Memory B cell (primary cell): Measurements from ENCODE around the gene ACTN4.

ENCODE experiments used
- ATAC-seq: fragments of 150-1000 bp; cut with Tn5 transposase; 2 replicates; pipeline ENCODE4 v1.10.0; 2021; ENCODE audit warnings: low read depth, mild to moderate bottlenecking, moderate library complexity
- DNase-seq, 2 donors: peaks; one replicate each; pipeline ENCODE4 v3.0.0; 2022; ENCODE audit warnings: low spot score in 2 of 2
- H3K27ac Mint-ChIP-seq: one replicate; pipeline ENCODE4 v1.8.0; 2022; ENCODE audit warnings: mild to moderate bottlenecking, moderate library complexity, mixed read lengths
- H3K27me3 Mint-ChIP-seq: one replicate; pipeline ENCODE4 v1.8.0; 2022; ENCODE audit warnings: mixed read lengths
- H3K36me3 Mint-ChIP-seq: one replicate; pipeline ENCODE4 v1.8.0; 2022; ENCODE audit warnings: mild to moderate bottlenecking, mixed read lengths
- H3K4me1 Mint-ChIP-seq: one replicate; pipeline ENCODE4 v1.8.0; 2022; ENCODE audit warnings: mixed read lengths
- H3K4me3 Mint-ChIP-seq: one replicate; pipeline ENCODE4 v1.8.0; 2022; ENCODE audit warnings: mild to moderate bottlenecking, moderate library complexity, mixed read lengths
- H3K9me3 Mint-ChIP-seq: one replicate; pipeline ENCODE4 v1.8.0; 2022; ENCODE audit warnings: mixed read lengths

ACTN4 gene

GRCh38 chr19:38706792-38707511 lies 59.5 kb downstream of the ACTN4 start:
- ATAC-seq (no peak), DNase-seq (no peak)
- no peak overlapping the region for H3K27ac Mint-ChIP-seq
- no peak overlapping the region for H3K4me3 Mint-ChIP-seq
- H3K27me3 Mint-ChIP-seq = no peaks in the 10 kb centered on the region
- no peaks in the 10 kb centered on the region for H3K9me3 Mint-ChIP-seq
- H3K36me3 Mint-ChIP-seq = peaks cover 24% of the 10 kb centered on the region
- peaks cover 3% of the 10 kb centered on the region for H3K4me1 Mint-ChIP-seq

GRCh38 chr19:38707512-38708114 lies 60.2 kb downstream of the ACTN4 start:
- no peaks in the 10 kb centered on the region for H3K9me3 Mint-ChIP-seq
- no peak for DNase-seq
- H3K27me3 Mint-ChIP-seq = no peaks in the 10 kb centered on the region
- H3K4me1 Mint-ChIP-seq = peaks cover 3% of the 10 kb centered on the region
- H3K36me3 Mint-ChIP-seq = peaks cover 24% of the 10 kb centered on the region
- no peak overlapping the region for H3K4me3 Mint-ChIP-seq
- H3K27ac Mint-ChIP-seq = no peak overlapping the region
- ATAC-seq = no peak

GRCh38 chr19:38708413-38709024 lies 61.1 kb downstream of the ACTN4 start:
- ATAC-seq (no peak), DNase-seq (no peak)
- Mint-ChIP-seq H3K9me3 (no peaks in the 10 kb centered on the region), H3K4me3 (no peak overlapping the region), H3K27ac (peak overlapping the region; percentile 69), H3K36me3 (peaks cover 24% of the 10 kb centered on the region), H3K27me3 (no peaks in the 10 kb centered on the region), H3K4me1 (peaks cover 3% of the 10 kb centered on the region)

GRCh38 chr19:38709119-38709518 lies 61.7 kb downstream of the ACTN4 start:
- peaks cover 3% of the 10 kb centered on the region for H3K4me1 Mint-ChIP-seq
- H3K27ac Mint-ChIP-seq = no peak overlapping the region
- H3K36me3 Mint-ChIP-seq = peaks cover 29% of the 10 kb centered on the region
- no peak overlapping the region for H3K4me3 Mint-ChIP-seq
- DNase-seq = no peak
- no peak for ATAC-seq
- H3K27me3 Mint-ChIP-seq = no peaks in the 10 kb centered on the region
- no peaks in the 10 kb centered on the region for H3K9me3 Mint-ChIP-seq

- Mint-ChIP-seq H3K4me1 (peaks cover 3% of the 10 kb centered on the region), H3K27me3 (no peaks in the 10 kb centered on the region), H3K4me3 (no peak overlapping the region), H3K9me3 (no peaks in the 10 kb centered on the region), H3K36me3 (peaks cover 26% of the 10 kb centered on the region), H3K27ac (no peak overlapping the region)
- no peak for DNase-seq
- no peak for ATAC-seq
Observed at GRCh38 chr19:38709671-38710415, 62.4 kb downstream of the ACTN4 start.

- H3K4me3 Mint-ChIP-seq = no peak overlapping the region
- no peaks in the 10 kb centered on the region for H3K27me3 Mint-ChIP-seq
- H3K4me1 Mint-ChIP-seq = peaks cover 3% of the 10 kb centered on the region
- H3K36me3 Mint-ChIP-seq = peaks cover 26% of the 10 kb centered on the region
- DNase-seq = no peak
- no peak for ATAC-seq
- H3K9me3 Mint-ChIP-seq = no peaks in the 10 kb centered on the region
- no peak overlapping the region for H3K27ac Mint-ChIP-seq
Observed at GRCh38 chr19:38710416-38710702, 62.9 kb downstream of the ACTN4 start.

GRCh38 chr19:38710928-38711725 lies 63.7 kb downstream of the ACTN4 start:
- H3K27ac Mint-ChIP-seq = no peak overlapping the region
- DNase-seq (no peak), ATAC-seq (no peak)
- H3K27me3 Mint-ChIP-seq = no peaks in the 10 kb centered on the region
- H3K36me3 Mint-ChIP-seq = peaks cover 24% of the 10 kb centered on the region
- no peak overlapping the region for H3K4me3 Mint-ChIP-seq
- peaks cover 3% of the 10 kb centered on the region for H3K4me1 Mint-ChIP-seq
- H3K9me3 Mint-ChIP-seq = no peaks in the 10 kb centered on the region

GRCh38 chr19:38711726-38712153 lies 64.3 kb downstream of the ACTN4 start:
- DNase-seq (no peak), ATAC-seq (no peak)
- peaks cover 3% of the 10 kb centered on the region for H3K4me1 Mint-ChIP-seq
- no peak overlapping the region for H3K27ac Mint-ChIP-seq
- H3K9me3 Mint-ChIP-seq = no peaks in the 10 kb centered on the region
- H3K27me3 Mint-ChIP-seq = no peaks in the 10 kb centered on the region
- H3K36me3 Mint-ChIP-seq = peaks cover 23% of the 10 kb centered on the region
- no peak overlapping the region for H3K4me3 Mint-ChIP-seq

GRCh38 chr19:38712161-38712748 lies 64.8 kb downstream of the ACTN4 start:
- DNase-seq (no peak), ATAC-seq (no peak)
- Mint-ChIP-seq H3K36me3 (peaks cover 23% of the 10 kb centered on the region), H3K27ac (no peak overlapping the region), H3K4me3 (no peak overlapping the region), H3K9me3 (no peaks in the 10 kb centered on the region), H3K4me1 (peaks cover 3% of the 10 kb centered on the region), H3K27me3 (no peaks in the 10 kb centered on the region)

GRCh38 chr19:38713227-38713649 lies 65.8 kb downstream of the ACTN4 start:
- H3K27me3 Mint-ChIP-seq = no peaks in the 10 kb centered on the region
- DNase-seq = no peak
- no peaks in the 10 kb centered on the region for H3K9me3 Mint-ChIP-seq
- H3K27ac Mint-ChIP-seq = no peak overlapping the region
- peaks cover 3% of the 10 kb centered on the region for H3K4me1 Mint-ChIP-seq
- no peak for ATAC-seq
- peaks cover 21% of the 10 kb centered on the region for H3K36me3 Mint-ChIP-seq
- H3K4me3 Mint-ChIP-seq = no peak overlapping the region

- DNase-seq (no peak), ATAC-seq (no peak)
- Mint-ChIP-seq H3K27me3 (no peaks in the 10 kb centered on the region), H3K9me3 (no peaks in the 10 kb centered on the region), H3K36me3 (peaks cover 17% of the 10 kb centered on the region), H3K4me3 (no peak overlapping the region), H3K4me1 (peaks cover 3% of the 10 kb centered on the region), H3K27ac (no peak overlapping the region)
Observed at GRCh38 chr19:38713865-38714264, 66.4 kb downstream of the ACTN4 start.

- H3K27me3 Mint-ChIP-seq = no peaks in the 10 kb centered on the region
- ATAC-seq (no peak), DNase-seq (no peak)
- H3K27ac Mint-ChIP-seq = no peak overlapping the region
- H3K4me1 Mint-ChIP-seq = peaks cover 3% of the 10 kb centered on the region
- H3K4me3 Mint-ChIP-seq = no peak overlapping the region
- H3K9me3 Mint-ChIP-seq = no peaks in the 10 kb centered on the region
- H3K36me3 Mint-ChIP-seq = peaks cover 17% of the 10 kb centered on the region
Observed at GRCh38 chr19:38714354-38714778, 66.9 kb downstream of the ACTN4 start.

GRCh38 chr19:38715555-38715954 lies 68.1 kb downstream of the ACTN4 start:
- H3K27me3 Mint-ChIP-seq = no peaks in the 10 kb centered on the region
- no peak overlapping the region for H3K27ac Mint-ChIP-seq
- no peaks in the 10 kb centered on the region for H3K9me3 Mint-ChIP-seq
- no peak overlapping the region for H3K4me3 Mint-ChIP-seq
- DNase-seq (no peak), ATAC-seq (no peak)
- H3K36me3 Mint-ChIP-seq = peaks cover 14% of the 10 kb centered on the region
- H3K4me1 Mint-ChIP-seq = peaks cover under 1% of the 10 kb centered on the region
